ENCODE data around the gene OR4Q2. TPM values are rescaled to one million over a fixed set of nuclear protein-coding genes. Genes with fewer than 3 reads are reported as not detected.

OR4Q2 gene
- total and polyA plus RNA-seq, 2 donors (not counting 3 experiments of a cell fraction or from before 2014, with no cell fraction given), result not detected

GRCh38 chr14:19993438-19993837 is 8.5 kb upstream of the OR4Q2 start:
- intact Hi-C loops (cut with micrococcal nuclease) (no loop called here), dilution Hi-C loops (cut with MboI; ENCODE audit: extremely low pct_ligation_motif_present, low sequenced_read_pairs) (no loop called here)
- no peak for TF ChIP-seq POLR2A (IDR thresholded peaks at IDR 0.05; ENCODE audit: low read depth, low read length)
- TF ChIP-seq GATA2 (IDR thresholded peaks at IDR 0.05; ENCODE audit: insufficient read depth, insufficient read length, low read depth, low read length), result no peak
- FAIRE-seq, result no peak
- Histone ChIP-seq H3K4me3 (replicated peaks in 1 of 3; ENCODE audit: insufficient read depth in 1 of 3, low read depth in 1 of 3, low read length in 3 of 3) (no peak overlapping the region), H3K4me2 (ENCODE audit: insufficient read depth, low read length) (no peak overlapping the region), H3K9me1 (replicated peaks; ENCODE audit: control insufficient read depth, extremely low read depth, insufficient read depth, low read length) (no peaks in the 10 kb centered on the region), H3K4me1 (ENCODE audit: control insufficient read depth, extremely low read depth, insufficient read depth, low read length) (no peaks in the 10 kb centered on the region), H2AFZ (ENCODE audit: low read depth, low read length) (no peak overlapping the region), H3K27me3 (ENCODE audit: control insufficient read depth in 2 of 2, insufficient read depth in 2 of 2, low read length in 2 of 2) (no peaks in the 10 kb centered on the region), H3K9ac (replicated peaks; ENCODE audit: extremely low read depth, insufficient read depth, low read length) (no peak overlapping the region), H3K9me3 (replicated peaks; ENCODE audit: control insufficient read depth, insufficient read depth, low read length) (peaks cover 2% of the 10 kb centered on the region), H3K27ac (ENCODE audit: insufficient read depth, low read depth, low read length) (no peak overlapping the region), H4K20me1 (replicated peaks; ENCODE audit: control insufficient read depth, extremely low read depth, insufficient read depth, low read length) (no peaks in the 10 kb centered on the region), H3K79me2 (ENCODE audit: control insufficient read depth, insufficient read depth, low read length) (no peaks in the 10 kb centered on the region), H3K36me3 (ENCODE audit: control insufficient read depth in 2 of 2, extremely low read depth in 1 of 2, insufficient read depth in 2 of 2, low read length in 2 of 2) (no peaks in the 10 kb centered on the region)
- DNase-seq (ENCODE audit: low read depth, low spot score), result no peak
- BruUV-seq (replicated peaks), result no TSS peak
- ChIA-PET POLR2A (interaction anchor here (0.6 kb wide), 1 partner anchor 16 kb away, joined by 3 read pairs; no protein-coding TSS in a partner anchor), CTCF (no interaction called here)

- DNase-seq (ENCODE audit: low read depth, low spot score) (no peak), FAIRE-seq (no peak)
- BruUV-seq (replicated peaks), result no TSS peak
- Histone ChIP-seq H3K4me3 (replicated peaks in 1 of 3; ENCODE audit: insufficient read depth in 1 of 3, low read depth in 1 of 3, low read length in 3 of 3) (no peak overlapping the region), H3K9me3 (replicated peaks; ENCODE audit: control insufficient read depth, insufficient read depth, low read length) (peaks cover 5% of the 10 kb centered on the region), H3K9me1 (replicated peaks; ENCODE audit: control insufficient read depth, extremely low read depth, insufficient read depth, low read length) (no peaks in the 10 kb centered on the region), H2AFZ (ENCODE audit: low read depth, low read length) (no peak overlapping the region), H3K36me3 (ENCODE audit: control insufficient read depth in 2 of 2, extremely low read depth in 1 of 2, insufficient read depth in 2 of 2, low read length in 2 of 2) (no peaks in the 10 kb centered on the region), H3K9ac (replicated peaks; ENCODE audit: extremely low read depth, insufficient read depth, low read length) (no peak overlapping the region), H4K20me1 (replicated peaks; ENCODE audit: control insufficient read depth, extremely low read depth, insufficient read depth, low read length) (no peaks in the 10 kb centered on the region), H3K4me2 (ENCODE audit: insufficient read depth, low read length) (no peak overlapping the region), H3K4me1 (ENCODE audit: control insufficient read depth, extremely low read depth, insufficient read depth, low read length) (no peaks in the 10 kb centered on the region), H3K27ac (ENCODE audit: insufficient read depth, low read depth, low read length) (no peak overlapping the region), H3K27me3 (ENCODE audit: control insufficient read depth in 2 of 2, insufficient read depth in 2 of 2, low read length in 2 of 2) (no peaks in the 10 kb centered on the region), H3K79me2 (ENCODE audit: control insufficient read depth, insufficient read depth, low read length) (no peaks in the 10 kb centered on the region)
- POLR2A ChIA-PET, result no interaction called here
- TF ChIP-seq EZH2 (IDR thresholded peaks at IDR 0.05; ENCODE audit: borderline replicate concordance, low read depth, low read length, severe bottlenecking) (no peak), FOS (IDR thresholded peaks at IDR 0.05; ENCODE audit: borderline replicate concordance, insufficient read depth, low read length) (no peak), MAX (IDR thresholded peaks at IDR 0.05; ENCODE audit: insufficient read depth, insufficient read length) (no peak), CTCF (IDR thresholded peaks at IDR 0.05; ENCODE audit: extremely low read depth in 1 of 2, insufficient read depth in 1 of 2, low read depth in 1 of 2, low read length in 2 of 2) (no peak), JUN (IDR thresholded peaks at IDR 0.05; ENCODE audit: borderline replicate concordance, insufficient read depth, insufficient read length, low read depth) (no peak), MYC (IDR thresholded peaks at IDR 0.05; ENCODE audit: low read depth, low read length) (no peak), GATA2 (IDR thresholded peaks at IDR 0.05; ENCODE audit: insufficient read depth, insufficient read length, low read depth, low read length) (no peak), POLR2AphosphoS5 (IDR thresholded peaks at IDR 0.05; ENCODE audit: insufficient read depth, low read depth, low read length) (no peak), POLR2A (IDR thresholded peaks at IDR 0.05; ENCODE audit: low read depth, low read length) (no peak)
- dilution Hi-C loops (cut with MboI; ENCODE audit: extremely low pct_ligation_motif_present, low sequenced_read_pairs) (no loop called here), intact Hi-C loops (cut with micrococcal nuclease) (no loop called here)
- CTCF ChIA-PET, result no interaction called here
These were observed 356 bp downstream of the OR4Q2 start for GRCh38 chr14:20002319-20002718.
